ENCODE measurements around the gene NRAP. TPM values are rescaled to one million over a fixed set of nuclear protein-coding genes. Genes with fewer than 3 reads are reported as not detected.

The NRAP gene
- total RNA-seq, 1 experiment from 2014 or later: not detected

- Histone ChIP-seq H2BK120ac (ENCODE audit: low read depth, low read length, poor library complexity, severe bottlenecking) (no peak within 1 kb of the TSS), H3K23me2 (ENCODE audit: insufficient read length, low read depth, low read length, poor library complexity, severe bottlenecking) (peaks cover 8% of the 10 kb centered on the region), H3K9me3 (ENCODE audit: control insufficient read depth, low read depth, low read length) (no peaks in the 10 kb centered on the region), H2BK20ac (ENCODE audit: low read depth, low read length, poor library complexity, severe bottlenecking) (no peak within 1 kb of the TSS), H4K20me1 (ENCODE audit: control insufficient read depth, insufficient read depth, insufficient read length) (no peaks in the 10 kb centered on the region), H3K23ac (ENCODE audit: insufficient read length, low read depth, low read length) (no peak within 1 kb of the TSS), H3K9ac (ENCODE audit: extremely low read depth, insufficient read length, low read length) (peak within 1 kb of the TSS; percentile 39), H4K5ac (ENCODE audit: insufficient read length, low read depth, low read length) (no peak within 1 kb of the TSS), H3T11ph (ENCODE audit: low read length) (no peak within 1 kb of the TSS), H4K8ac (replicated peaks; ENCODE audit: insufficient read length, low read depth, low read length) (no peak within 1 kb of the TSS), H3K27ac (ENCODE audit: insufficient read length, low read depth, low read length) (no peak within 1 kb of the TSS), H3K27me3 (ENCODE audit: insufficient read depth, low read length) (no peaks in the 10 kb centered on the region; the same call in 1 of the 2 replicates), H3K79me2 (ENCODE audit: insufficient read depth, low read length) (no peaks in the 10 kb centered on the region; the same call in 1 of the 2 replicates), H3K56ac (ENCODE audit: insufficient read length, low read depth, low read length) (no peak within 1 kb of the TSS), H2BK12ac (ENCODE audit: insufficient read length, low read depth, low read length) (no peak within 1 kb of the TSS), H4K91ac (ENCODE audit: insufficient read length, low read depth, low read length) (no peak within 1 kb of the TSS), H3K4ac (ENCODE audit: low read depth, low read length) (no peak within 1 kb of the TSS), H3K4me2 (ENCODE audit: insufficient read depth, insufficient read length, low read length) (peak within 1 kb of the TSS; percentile 78), H2BK5ac (ENCODE audit: insufficient read length, low read length) (no peak within 1 kb of the TSS), H3K14ac (ENCODE audit: insufficient read depth, low read length) (peak within 1 kb of the TSS; percentile 53), H3K79me1 (ENCODE audit: insufficient read depth, low read depth, low read length, poor library complexity, severe bottlenecking) (no peaks in the 10 kb centered on the region), H3K18ac (ENCODE audit: insufficient read length, low read depth, low read length) (peak within 1 kb of the TSS; percentile 43), H2AFZ (ENCODE audit: low read length) (no peak within 1 kb of the TSS), H3K4me1 (ENCODE audit: insufficient read depth, low read length) (0 out of 2 replicates have a peak, but pooled peaks cover 5% of the 10 kb centered on the region), H2AK5ac (ENCODE audit: insufficient read length, low read length) (no peak within 1 kb of the TSS), H2BK15ac (ENCODE audit: low read depth, low read length) (no peak within 1 kb of the TSS)
- H3K27ac Mint-ChIP-seq: peak within 1 kb of the TSS in 2 of 3 experiments; percentile 35 to 55; a peak in 3 of 7 replicates
- no CpG with 5 or more reads among the region's 68 CpGs for WGBS (ENCODE audit: extremely low coverage, insufficient read length, low lambda C conversion rate)
- peak within 1 kb of the TSS; percentile 81 to 95 for H3K4me3 Mint-ChIP-seq
- DNase-seq: peak; percentile 88
- peaks cover 39% of the 10 kb centered on the region for H3K27me3 Mint-ChIP-seq (ENCODE audit: low read depth)
- H3K4me1 Mint-ChIP-seq: peaks cover 9 to 10% of the 10 kb centered on the region in 2 experiments
- 0 out of 3 replicates have a peak, but pooled peaks have one; percentile 19 for TF ChIP-seq CTCF (conservative IDR thresholded peaks at IDR 0.05)
- peaks cover 0 to 7% of the 10 kb centered on the region in 2 experiments; a peak in 3 of 5 replicates for H3K9me3 Mint-ChIP-seq
- peaks cover 0 to 9% (median 5%) of the 10 kb centered on the region in 3 experiments; a peak in 2 of 7 replicates for H3K36me3 Mint-ChIP-seq (ENCODE audit: insufficient read depth in 1 of 3, low read depth in 3 of 3)
These were observed 15.8 kb upstream of the NRAP start, which contains the start of gene CASP7 for GRCh38 chr10:113679463-113680189. TSS of gene CASP7 (plus strand) at chr10:113679912. CDS start at chr10:113697494, 17,582 bp downstream.

All from H9 (cell line).